ENCODE measurements around the gene DOK1.
"Not testable (repeated sequence)": the region's sequence is repeated elsewhere in the genome, so short reads cannot be mapped to it uniquely, and the experiment has no call there.

The DOK1 gene

GRCh38 chr2:74548900-74549826 is 5.4 kb upstream of the DOK1 start:
- peak; percentile 60 for DNase-seq

GRCh38 chr2:74550231-74550630 is 4.3 kb upstream of the DOK1 start:
- DNase-seq = no peak

DNA sequence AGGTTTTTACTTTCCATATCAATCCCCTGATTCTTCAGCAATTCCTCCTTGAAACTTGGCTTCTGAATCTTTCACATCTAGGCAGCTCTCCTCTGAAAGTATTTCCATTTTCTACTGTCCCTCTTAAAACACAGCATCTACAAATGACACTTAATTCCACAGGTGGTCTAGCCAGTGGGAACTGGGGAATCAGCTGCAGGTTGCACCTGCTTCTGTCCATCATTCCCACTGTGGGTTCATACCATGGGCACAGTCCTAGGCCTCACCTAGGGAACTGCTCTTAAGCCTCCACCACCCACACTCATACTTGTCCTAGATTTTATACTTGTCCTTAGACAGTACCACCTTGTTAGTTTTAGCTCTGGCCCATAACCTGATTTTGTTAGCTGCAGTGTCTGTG is 3.0 kb upstream of the DOK1 start:
- no peak for DNase-seq

DNA sequence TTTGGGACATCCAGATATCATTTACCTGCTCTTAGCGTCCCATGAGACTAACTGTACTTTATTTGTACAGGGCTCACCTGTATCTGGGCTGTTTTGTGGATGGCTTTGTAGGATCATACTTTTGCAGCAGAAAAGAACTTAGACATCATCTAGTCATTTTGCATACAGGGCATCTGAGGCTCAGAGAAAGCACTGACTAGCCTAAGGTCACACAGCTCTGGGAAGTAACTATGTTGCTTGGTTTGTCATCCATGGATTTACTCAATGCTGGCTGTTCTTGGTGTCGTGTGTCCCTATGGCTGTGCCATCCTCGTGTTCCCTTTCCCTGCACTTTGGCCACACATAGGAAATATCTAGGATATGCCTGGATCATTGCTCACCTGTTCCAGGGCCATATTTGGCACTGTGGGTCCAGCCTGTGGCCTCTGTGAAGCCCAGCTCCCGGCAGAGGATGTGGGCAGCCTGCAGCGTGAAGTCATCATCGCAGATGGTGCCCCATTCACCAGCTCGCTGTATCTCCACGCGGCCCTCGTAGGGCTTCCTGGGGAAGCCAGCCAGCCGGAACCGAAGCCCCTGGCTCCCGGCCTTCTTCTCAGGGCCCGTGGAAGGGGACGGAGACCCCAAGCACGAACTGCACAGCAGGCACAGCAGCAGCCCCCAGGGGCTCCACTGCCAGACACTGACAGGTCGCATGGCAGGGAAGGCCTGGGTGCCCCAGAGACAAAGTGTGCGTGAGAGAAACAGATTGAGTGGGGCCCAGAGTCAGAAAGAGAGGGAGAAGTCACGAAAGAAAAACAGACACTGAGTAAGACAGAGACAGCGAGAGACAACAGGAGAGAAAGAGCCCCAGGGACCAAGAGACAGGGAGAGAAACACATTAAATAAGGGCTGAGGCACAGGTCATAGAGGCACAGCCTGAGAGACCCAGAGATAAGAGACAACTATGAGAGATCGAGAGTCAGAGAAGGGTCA is 2.3 kb upstream of the DOK1 start:
- no peak for DNase-seq

- DNase-seq = no peak
These were observed 1.4 kb upstream of the DOK1 start for GRCh38 chr2:74552914-74553811.

DNA sequence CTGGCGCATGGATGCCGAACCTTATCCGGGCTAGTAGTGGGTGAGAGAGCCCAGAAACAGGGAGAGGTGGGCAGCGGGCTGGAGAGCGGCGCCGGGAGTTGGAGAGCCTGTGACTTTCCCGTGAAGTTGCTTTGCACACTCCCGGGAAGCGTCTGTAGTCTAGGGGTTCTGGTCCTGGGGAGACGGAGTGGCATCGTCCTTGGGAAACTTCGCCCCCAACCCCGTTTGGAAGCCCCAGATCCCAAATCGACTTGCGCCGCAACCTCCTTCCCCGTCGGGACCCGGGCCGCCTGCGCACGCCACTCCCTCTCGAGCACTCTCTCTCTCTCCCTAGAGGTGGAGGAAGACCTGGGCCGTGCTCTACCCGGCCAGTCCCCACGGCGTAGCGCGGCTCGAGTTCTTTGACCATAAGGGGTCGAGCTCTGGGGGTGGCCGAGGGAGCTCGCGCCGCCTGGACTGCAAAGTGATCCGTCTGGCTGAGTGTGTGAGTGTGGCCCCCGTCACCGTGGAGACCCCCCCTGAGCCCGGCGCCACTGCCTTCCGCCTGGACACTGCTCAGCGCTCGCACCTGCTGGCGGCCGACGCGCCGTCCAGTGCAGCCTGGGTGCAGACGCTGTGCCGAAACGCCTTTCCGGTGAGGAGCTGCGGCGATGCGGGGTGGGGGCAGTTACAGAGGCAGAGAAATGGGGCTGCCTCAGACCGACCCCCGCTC is 456 bp downstream of the DOK1 start:
- peak; percentile 49 for DNase-seq

DNA sequence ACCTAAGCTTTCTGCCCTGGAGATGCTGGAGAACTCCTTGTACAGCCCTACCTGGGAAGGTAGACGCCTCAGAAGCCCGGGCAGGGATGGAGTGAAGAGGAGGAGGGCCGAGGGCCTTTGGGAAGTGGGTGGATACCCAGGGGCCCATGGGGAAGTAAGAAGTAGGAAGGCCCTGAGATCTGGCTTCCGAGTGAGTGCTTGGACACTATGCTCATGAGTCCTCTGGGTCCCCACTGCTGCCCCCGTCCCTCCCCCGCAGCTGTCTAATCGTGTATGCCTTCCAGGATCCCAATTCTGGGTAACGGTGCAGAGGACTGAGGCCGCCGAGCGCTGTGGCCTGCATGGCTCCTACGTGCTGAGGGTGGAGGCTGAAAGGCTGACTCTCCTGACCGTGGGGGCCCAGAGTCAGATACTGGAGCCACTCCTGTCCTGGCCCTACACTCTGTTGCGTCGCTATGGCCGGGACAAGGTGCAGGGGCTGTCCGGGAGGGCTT is 1.1 kb downstream of the DOK1 start:
- DNase-seq = no peak

DNA sequence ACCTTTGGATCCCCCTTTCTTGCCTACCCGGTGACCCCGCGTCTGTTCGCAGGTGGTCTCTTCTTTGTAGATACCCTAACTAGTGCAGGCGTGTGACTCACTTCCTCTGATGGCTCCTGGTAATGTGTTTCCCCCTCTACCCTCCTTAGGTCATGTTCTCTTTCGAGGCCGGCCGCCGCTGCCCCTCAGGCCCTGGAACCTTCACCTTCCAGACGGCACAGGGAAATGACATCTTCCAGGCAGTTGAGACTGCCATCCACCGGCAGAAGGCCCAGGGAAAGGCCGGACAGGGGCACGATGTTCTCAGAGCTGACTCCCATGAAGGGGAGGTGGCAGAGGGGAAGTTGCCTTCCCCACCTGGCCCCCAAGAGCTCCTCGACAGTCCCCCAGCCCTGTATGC is 1.6 kb downstream of the DOK1 start:
- no peak for DNase-seq

DNA sequence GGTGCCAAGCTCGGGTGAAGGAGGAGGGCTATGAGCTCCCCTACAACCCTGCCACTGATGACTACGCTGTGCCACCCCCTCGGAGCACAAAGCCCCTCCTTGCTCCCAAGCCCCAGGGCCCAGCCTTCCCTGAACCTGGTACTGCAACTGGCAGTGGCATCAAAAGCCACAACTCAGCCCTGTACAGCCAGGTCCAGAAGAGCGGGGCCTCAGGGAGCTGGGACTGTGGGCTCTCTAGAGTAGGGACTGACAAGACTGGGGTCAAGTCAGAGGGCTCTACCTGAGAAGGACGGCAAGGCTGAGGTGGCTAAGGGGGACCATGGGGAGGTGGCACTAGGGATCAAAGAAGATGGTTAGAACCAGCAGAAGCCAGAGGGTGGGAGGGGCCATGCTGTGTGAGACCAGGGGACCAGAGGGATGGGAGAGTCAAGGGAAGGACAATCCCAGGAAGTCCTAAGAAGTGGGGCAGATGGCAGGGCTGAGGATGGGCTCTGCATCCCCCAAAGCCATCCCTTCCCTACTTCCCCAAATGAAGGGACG is 2.4 kb downstream of the DOK1 start:
- no peak for DNase-seq

GRCh38 chr2:74558284-74559230 is 4.0 kb downstream of the DOK1 start:
- no peak for DNase-seq

DNA sequence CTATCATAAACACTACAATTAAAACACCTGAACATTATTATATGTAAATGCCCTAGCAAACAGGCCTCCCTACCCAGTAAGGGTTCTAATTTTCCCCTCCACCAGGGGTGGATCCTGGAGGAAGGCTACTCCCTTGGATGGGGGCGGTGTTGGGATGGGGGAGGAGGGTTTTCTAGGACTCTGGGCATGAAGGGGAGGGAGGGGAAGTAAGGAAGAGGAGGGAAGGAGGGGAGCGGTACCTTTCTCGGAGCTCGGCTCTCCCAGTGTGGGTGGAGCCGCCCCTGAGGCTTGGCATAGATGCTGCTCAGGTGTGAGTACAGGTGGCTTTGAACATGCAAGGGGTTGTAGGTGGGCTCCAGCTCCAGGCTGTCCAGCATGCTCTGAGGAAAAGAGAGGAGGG is 5.4 kb downstream of the DOK1 start:
- DNase-seq = no peak

DNA sequence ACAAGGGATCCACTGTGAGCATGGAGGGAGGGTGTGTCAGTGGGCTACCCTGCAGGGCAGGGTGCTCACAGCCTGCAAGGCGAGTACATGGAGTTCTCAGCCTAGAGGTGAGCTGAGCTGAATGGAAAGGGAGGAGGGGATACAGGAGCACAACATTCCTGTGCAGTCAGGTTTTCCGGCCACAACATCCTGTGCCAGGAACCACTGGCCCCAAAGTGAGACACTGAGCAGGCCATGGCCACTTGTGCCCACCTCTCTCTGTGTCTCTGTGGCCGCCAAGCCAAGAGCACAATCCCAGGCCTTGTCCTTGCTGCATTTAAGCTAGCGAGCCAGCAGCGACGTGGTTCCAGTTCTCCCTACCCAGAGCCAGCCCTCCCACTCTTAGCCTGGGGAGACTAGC is 6.1 kb downstream of the DOK1 start:
- DNase-seq = no peak

- DNase-seq = not testable (repeated sequence)
These were observed 6.5 kb downstream of the DOK1 start for GRCh38 chr2:74561022-74561421.

DNA sequence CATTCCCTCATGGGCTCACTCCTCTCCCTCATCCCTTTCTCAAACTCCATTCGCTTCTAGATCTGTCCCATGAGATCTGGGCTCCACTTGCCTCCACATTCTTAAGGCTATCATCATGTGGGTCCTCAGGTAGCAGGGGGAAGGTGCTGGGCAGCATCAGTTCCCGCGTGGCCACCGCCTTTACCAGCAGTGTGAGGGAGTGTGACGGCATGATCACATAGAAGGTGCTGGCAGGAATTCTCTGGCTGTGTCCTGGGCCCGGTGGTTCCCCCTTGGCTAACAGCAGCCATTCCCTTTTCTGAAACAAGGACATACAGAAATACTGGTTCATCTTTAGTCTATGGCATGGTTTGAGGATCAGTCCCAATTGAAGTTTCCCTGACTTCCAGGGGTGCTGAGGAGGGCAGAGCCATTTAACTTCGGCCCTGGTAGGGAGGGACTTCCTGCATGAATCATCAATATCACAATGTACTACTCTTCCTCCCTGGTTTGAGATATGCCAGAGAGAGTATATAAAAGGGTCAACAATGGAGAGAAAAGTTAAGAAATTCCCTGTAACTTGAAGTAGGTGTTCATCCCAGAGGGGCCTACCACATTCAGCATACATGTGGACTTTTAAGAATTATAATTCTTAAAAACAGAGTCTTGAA is 7.7 kb downstream of the DOK1 start:
- DNase-seq = no peak

- no peak for DNase-seq
These were observed 9.7 kb downstream of the DOK1 start for GRCh38 chr2:74564222-74564621.

DNA sequence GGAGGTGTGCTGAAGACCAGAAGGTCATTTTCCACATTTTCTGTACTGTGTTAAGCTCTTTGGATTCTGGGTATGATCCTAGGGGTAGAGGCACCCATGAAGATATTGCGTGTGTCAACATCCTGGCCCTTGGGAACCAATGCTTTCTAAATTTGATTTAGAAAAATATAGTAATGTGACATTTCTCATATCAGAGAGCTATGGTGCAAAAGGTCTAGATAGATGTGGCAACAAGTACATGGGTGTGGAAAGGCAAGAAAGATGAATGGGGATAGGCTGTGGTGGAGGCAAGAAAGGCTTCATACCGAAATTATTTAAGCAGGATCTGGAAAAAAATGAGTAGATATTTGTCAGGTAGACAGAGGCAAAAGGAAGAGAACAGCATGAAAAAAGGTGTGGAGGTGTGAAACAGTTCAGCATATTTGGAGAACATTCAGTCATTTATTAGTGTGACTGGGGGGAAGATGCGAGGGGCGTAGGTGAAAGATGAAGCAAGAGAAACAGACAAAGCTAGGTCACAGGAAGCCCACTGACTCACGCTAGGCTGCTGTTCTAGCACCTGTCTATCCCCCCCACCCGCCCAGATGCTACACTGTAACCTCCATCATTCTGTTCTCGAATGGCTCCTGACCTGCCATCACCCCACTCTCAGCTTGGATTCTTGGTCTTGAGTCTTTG is 11.7 kb downstream of the DOK1 start:
- no peak for DNase-seq

DNA sequence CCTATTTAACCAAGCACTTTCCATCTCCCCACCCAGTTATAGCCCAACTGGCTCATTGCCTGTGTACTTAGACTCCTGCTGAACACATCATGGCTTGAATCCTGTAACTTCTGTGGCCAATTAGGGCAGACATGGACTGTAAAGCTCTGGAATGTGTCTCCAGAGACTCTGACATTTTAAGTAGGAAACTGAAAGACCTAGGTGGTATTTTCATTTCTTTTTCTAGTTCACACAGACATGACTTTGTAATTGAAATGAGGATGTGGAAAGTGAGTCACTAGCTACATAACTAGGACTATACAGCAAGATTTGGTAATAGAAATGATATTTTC is 12.2 kb downstream of the DOK1 start:
- DNase-seq = no peak

- DNase-seq = no peak
These were observed 13.4 kb downstream of the DOK1 start for GRCh38 chr2:74567881-74568280.

DNA sequence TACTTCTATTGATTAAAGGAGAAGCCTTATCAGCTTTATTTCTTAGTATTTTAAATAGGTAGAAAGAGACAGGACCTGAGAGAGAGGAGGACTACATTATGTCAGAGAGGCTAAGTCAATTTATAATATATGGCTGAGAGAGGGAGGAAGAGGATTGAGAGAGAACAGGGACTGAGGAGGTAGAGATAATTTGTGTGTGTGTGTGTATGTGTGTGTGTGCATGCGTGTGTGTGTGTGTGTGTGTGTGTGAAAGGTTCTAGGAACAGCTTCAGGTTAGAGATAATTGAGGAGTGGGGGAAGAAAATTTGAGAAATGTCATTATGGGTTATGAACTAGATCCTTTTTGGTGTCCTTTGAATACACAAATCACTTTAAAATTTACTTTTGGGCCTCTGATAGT is 15.2 kb downstream of the DOK1 start:
- no peak for DNase-seq

All from NCI-H1105 treated with DMSO at 0.1 percent for 48 hours (cell line).